ENCODE results near the gene C11orf52.

GRCh38 chr11:111917788-111918187 lies 925 bp upstream of the C11orf52 start:
- no peak for TF ChIP-seq CTCF (conservative IDR thresholded peaks at IDR 0.05)
- TF ChIP-seq ZFX (IDR thresholded peaks at IDR 0.05) = no peak
